B cell (primary cell): ENCODE measurements around the gene PAPPA.

Experiments used
- EZH2 ChIP-seq: IDR thresholded peaks from 2 replicates; pipeline ENCODE4 v1.6.1; 2012; ENCODE audit warnings: borderline replicate concordance, low read depth, mild to moderate bottlenecking, moderate library complexity, low read length; ENCODE audit not compliant: insufficient read depth, poor library complexity, severe bottlenecking
- TF ChIP-seq, protein P1 (sequence below): fragments of 200-600 bp; IDR thresholded peaks from one replicate; pipeline ENCODE4 v1.8.0; 2022; ENCODE audit warnings: antibody characterized with exemption, mild to moderate bottlenecking

DNA sequence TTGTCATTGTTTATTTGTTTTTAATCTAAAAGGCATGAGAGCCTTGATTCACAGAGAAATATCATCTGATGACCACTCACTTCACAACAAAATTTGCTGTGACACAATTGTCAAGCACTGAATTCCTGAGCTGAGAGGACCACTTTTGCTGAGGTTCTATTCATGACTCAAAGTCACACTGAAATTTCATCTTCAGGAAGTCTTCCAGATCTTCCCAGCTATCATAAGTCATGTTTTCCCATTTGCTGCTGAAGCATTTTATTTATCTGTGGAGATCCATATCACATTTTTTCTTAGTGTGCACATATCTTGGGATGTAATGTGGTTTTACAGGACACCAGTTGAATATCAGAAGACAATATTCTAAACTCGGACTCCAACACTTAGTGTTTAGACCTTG is 278.5 kb downstream of the PAPPA start:
- TF ChIP-seq, protein P1, sequence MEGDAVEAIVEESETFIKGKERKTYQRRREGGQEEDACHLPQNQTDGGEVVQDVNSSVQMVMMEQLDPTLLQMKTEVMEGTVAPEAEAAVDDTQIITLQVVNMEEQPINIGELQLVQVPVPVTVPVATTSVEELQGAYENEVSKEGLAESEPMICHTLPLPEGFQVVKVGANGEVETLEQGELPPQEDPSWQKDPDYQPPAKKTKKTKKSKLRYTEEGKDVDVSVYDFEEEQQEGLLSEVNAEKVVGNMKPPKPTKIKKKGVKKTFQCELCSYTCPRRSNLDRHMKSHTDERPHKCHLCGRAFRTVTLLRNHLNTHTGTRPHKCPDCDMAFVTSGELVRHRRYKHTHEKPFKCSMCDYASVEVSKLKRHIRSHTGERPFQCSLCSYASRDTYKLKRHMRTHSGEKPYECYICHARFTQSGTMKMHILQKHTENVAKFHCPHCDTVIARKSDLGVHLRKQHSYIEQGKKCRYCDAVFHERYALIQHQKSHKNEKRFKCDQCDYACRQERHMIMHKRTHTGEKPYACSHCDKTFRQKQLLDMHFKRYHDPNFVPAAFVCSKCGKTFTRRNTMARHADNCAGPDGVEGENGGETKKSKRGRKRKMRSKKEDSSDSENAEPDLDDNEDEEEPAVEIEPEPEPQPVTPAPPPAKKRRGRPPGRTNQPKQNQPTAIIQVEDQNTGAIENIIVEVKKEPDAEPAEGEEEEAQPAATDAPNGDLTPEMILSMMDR: no peak
- no peak for TF ChIP-seq EZH2
